VCaP (cell line): ENCODE data around the gene FBXW2.
A peak's percentile ranks its signal among the peaks of the same experiment; 100 is the strongest.

Experiments used
- H3K27ac ChIP-seq: fragments of 450-650 bp; 2 replicates; pipeline ENCODE4 v1.5.1; 2017
- TF ChIP-seq, protein P1 (sequence below): fragments of 450-650 bp; conservative IDR thresholded peaks from 2 replicates; pipeline ENCODE4 v1.5.1; 2017; ENCODE audit warnings: mild to moderate bottlenecking, moderate library complexity

The FBXW2 gene

GRCh38 chr9:120742951-120743416 is 50.2 kb downstream of the FBXW2 start:
- H3K27ac ChIP-seq: no peak overlapping the region
- TF ChIP-seq, protein P1, sequence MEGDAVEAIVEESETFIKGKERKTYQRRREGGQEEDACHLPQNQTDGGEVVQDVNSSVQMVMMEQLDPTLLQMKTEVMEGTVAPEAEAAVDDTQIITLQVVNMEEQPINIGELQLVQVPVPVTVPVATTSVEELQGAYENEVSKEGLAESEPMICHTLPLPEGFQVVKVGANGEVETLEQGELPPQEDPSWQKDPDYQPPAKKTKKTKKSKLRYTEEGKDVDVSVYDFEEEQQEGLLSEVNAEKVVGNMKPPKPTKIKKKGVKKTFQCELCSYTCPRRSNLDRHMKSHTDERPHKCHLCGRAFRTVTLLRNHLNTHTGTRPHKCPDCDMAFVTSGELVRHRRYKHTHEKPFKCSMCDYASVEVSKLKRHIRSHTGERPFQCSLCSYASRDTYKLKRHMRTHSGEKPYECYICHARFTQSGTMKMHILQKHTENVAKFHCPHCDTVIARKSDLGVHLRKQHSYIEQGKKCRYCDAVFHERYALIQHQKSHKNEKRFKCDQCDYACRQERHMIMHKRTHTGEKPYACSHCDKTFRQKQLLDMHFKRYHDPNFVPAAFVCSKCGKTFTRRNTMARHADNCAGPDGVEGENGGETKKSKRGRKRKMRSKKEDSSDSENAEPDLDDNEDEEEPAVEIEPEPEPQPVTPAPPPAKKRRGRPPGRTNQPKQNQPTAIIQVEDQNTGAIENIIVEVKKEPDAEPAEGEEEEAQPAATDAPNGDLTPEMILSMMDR: peak; percentile 72

- TF ChIP-seq, protein P1: no peak
- H3K27ac ChIP-seq: no peak overlapping the region
Measured at GRCh38 chr9:120741701-120742100, 51.5 kb downstream of the FBXW2 start.

DNA sequence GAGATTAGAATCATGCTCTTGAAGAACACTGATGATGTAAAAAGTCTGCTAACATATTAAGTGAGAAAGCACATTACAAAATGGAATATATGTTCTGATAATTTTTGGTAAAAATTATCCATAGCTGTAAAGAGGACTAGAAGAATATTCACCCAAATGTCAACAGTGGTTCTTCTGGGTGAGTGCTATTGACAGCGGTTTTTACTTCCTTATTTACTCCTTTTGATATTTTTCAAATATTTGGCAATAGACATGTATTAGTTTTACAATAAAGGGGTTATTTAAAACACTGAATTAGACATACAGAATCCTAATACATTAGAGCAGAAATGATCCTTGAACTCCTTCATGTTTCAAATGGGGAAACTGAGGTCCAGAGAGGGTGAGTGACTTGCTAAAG is 52.0 kb downstream of the FBXW2 start:
- TF ChIP-seq, protein P1: no peak
- no peak overlapping the region for H3K27ac ChIP-seq

GRCh38 chr9:120740132-120740531 is 53.1 kb downstream of the FBXW2 start:
- TF ChIP-seq, protein P1: no peak
- H3K27ac ChIP-seq: no peak overlapping the region

GRCh38 chr9:120737416-120738165 is 55.6 kb downstream of the FBXW2 start:
- TF ChIP-seq, protein P1: no peak
- H3K27ac ChIP-seq: no peak overlapping the region

GRCh38 chr9:120736881-120737280 is 56.3 kb downstream of the FBXW2 start:
- H3K27ac ChIP-seq: no peak overlapping the region
- TF ChIP-seq, protein P1: no peak

- no peak overlapping the region for H3K27ac ChIP-seq
- TF ChIP-seq, protein P1: no peak
Measured at GRCh38 chr9:120735415-120736126, 57.6 kb downstream of the FBXW2 start.
